HCT116 (cell line): ENCODE results near the gene TMEM176B. TPM values are rescaled to one million over a fixed set of nuclear protein-coding genes. Genes with fewer than 3 reads are reported as not detected.

Source experiments
- ATAC-seq: fragments of 200-7000 bp; cut with Tn5 transposase; 2 replicates; pipeline ENCODE4 v1.9.1; 2020; ENCODE audit warnings: mild to moderate bottlenecking, moderate library complexity
- BruUV-seq: library from RNA; stranded (reverse); fragments of 400-500 nt; replicated peaks from 2 replicates; lab custom pipeline; 2021; lab: Mats Ljungman, UMichigan
- CTCF ChIA-PET: fragments of 300-600 bp; sonication (Branson Sonifier 250); formaldehyde crosslinking; loops from one replicate; lab custom pipeline; 2021; ENCODE audit warnings: antibody characterized with exemption; lab: Charles Lee
- POLR2A ChIA-PET: fragments of 300-600, 350-600 bp; sonication (Branson Sonifier 250); formaldehyde crosslinking; loops from one replicate; lab custom pipeline; 2021; ENCODE audit warnings: antibody characterized with exemption; lab: Charles Lee
- RAD21 ChIA-PET, 2 experiments: fragments of 300-600 bp; sonication (Branson Sonifier 250); formaldehyde crosslinking; loops; one replicate each; lab custom pipeline; 2023; ENCODE audit warnings: low total read pairs in 2 of 2; ENCODE audit not compliant: uncharacterized antibody in 2 of 2, unreplicated experiment in 2 of 2, low non-redundant PET in 1 of 2; lab: Charles Lee
- DNase-seq: peaks from one replicate; pipeline ENCODE4 v3.0.0-alpha.2; 2010; ENCODE audit warnings: low read depth, low spot score
- H2AFZ ChIP-seq: fragments of 200-600 bp; shearing (Covaris generic), sonication (generic); 2 replicates; pipeline ENCODE4 v1.6.1; 2017; ENCODE audit warnings: low read depth, mixed run types, mixed read lengths, antibody characterized with exemption, low read length; ENCODE audit not compliant: poor library complexity, severe bottlenecking
- H3K27ac ChIP-seq: 2 replicates; pipeline ENCODE4 v1.5.1; 2012; ENCODE audit warnings: low read depth, low read length
- H3K27me3 ChIP-seq: fragments of 200-600 bp; sonication (generic); 2 replicates; pipeline ENCODE4 v1.6.1; 2016; ENCODE audit warnings: mixed run types, low read length, mixed read lengths; ENCODE audit not compliant: insufficient read depth
- H3K36me3 ChIP-seq, 2 experiments: fragments of 200-500 bp in 1 of 2; fragments of 200-600 bp in 1 of 2; sonication (Bioruptor generic) in 1 of 2; sonication (generic) in 1 of 2; 2 replicates each; pipeline versions ENCODE4 v1.5.1 to v1.6.1; 2014 to 2016; ENCODE audit warnings: low read length in 2 of 2, inconsistent platforms in 1 of 2, mixed read lengths in 1 of 2, mixed run types in 1 of 2; ENCODE audit not compliant: insufficient read depth in 2 of 2, control insufficient read depth in 1 of 2
- H3K4me1 ChIP-seq, 2 experiments: fragments of 200-600 bp in 1 of 2; sonication (generic) in 1 of 2; 2 replicates each; pipeline versions ENCODE4 v1.5.1 to v1.6.1; 2012 to 2017; ENCODE audit warnings: low read length in 2 of 2, inconsistent platforms in 1 of 2, mild to moderate bottlenecking in 1 of 2, mixed read lengths in 1 of 2, mixed run types in 1 of 2, moderate library complexity in 1 of 2; ENCODE audit not compliant: insufficient read depth in 2 of 2, control insufficient read depth in 1 of 2
- H3K4me2 ChIP-seq: fragments of 200-600 bp; sonication (generic); 2 replicates; pipeline ENCODE4 v1.6.1; 2017; ENCODE audit warnings: mixed run types, low read length, mixed read lengths
- H3K4me3 ChIP-seq, 2 experiments: fragments of 200-600 bp in 1 of 2; sonication (generic) in 1 of 2; replicated peaks in 1 of 2; 2 replicates each; pipeline ENCODE4 v1.5.1; 2011 to 2016; ENCODE audit warnings: low read length in 2 of 2, control low read depth in 1 of 2, low read depth in 1 of 2, mild to moderate bottlenecking in 1 of 2, mixed read lengths in 1 of 2, mixed run types in 1 of 2
- H3K79me2 ChIP-seq: fragments of 200-600 bp; sonication (generic); 2 replicates; pipeline ENCODE4 v1.6.1; 2017; ENCODE audit warnings: mild to moderate bottlenecking, mixed run types, low read length, moderate library complexity, mixed read lengths; ENCODE audit not compliant: insufficient read depth
- H3K9ac ChIP-seq: fragments of 200-600 bp; sonication (generic); 2 replicates; pipeline ENCODE4 v1.6.1; 2016; ENCODE audit warnings: low read length, mixed read lengths
- H3K9me2 ChIP-seq: fragments of 200-600 bp; sonication (generic), shearing (Covaris generic); 2 replicates; pipeline ENCODE4 v1.6.1; 2017; ENCODE audit warnings: mixed run types, mild to moderate bottlenecking, moderate library complexity; ENCODE audit not compliant: insufficient read depth
- H3K9me3 ChIP-seq, 2 experiments: fragments of 200-500 bp in 1 of 2; fragments of 200-600 bp in 1 of 2; sonication (Bioruptor generic) in 1 of 2; sonication (generic) in 1 of 2; 2 replicates each; pipeline ENCODE4 v1.6.1; 2014 to 2017; ENCODE audit warnings: low read length in 2 of 2, mixed read lengths in 2 of 2, inconsistent platforms in 1 of 2, low read depth in 1 of 2, mild to moderate bottlenecking in 1 of 2, mixed run types in 1 of 2, moderate library complexity in 1 of 2; ENCODE audit not compliant: control insufficient read depth in 1 of 2, insufficient read depth in 1 of 2
- H4K20me1 ChIP-seq: fragments of 200-600 bp; sonication (generic), shearing (Covaris generic); 2 replicates; pipeline ENCODE4 v1.6.1; 2017; ENCODE audit warnings: mixed run types, mild to moderate bottlenecking, moderate library complexity; ENCODE audit not compliant: insufficient read depth
- CEBPB ChIP-seq: IDR thresholded peaks from 2 replicates; pipeline ENCODE4 v1.6.1; 2012; ENCODE audit warnings: low read depth
- EZH2 ChIP-seq: fragments of 200-600 bp; sonication (generic); IDR thresholded peaks from 2 replicates; pipeline ENCODE4 v1.6.1; 2017; ENCODE audit warnings: antibody characterized with exemption, mixed run types
- FOSL1 ChIP-seq: IDR thresholded peaks from 2 replicates; pipeline ENCODE4 v1.6.1; 2012; ENCODE audit warnings: low read depth
- MAX ChIP-seq: IDR thresholded peaks from 2 replicates; pipeline ENCODE4 v1.6.1; 2012
- POLR2A ChIP-seq: IDR thresholded peaks from 2 replicates; pipeline ENCODE4 v1.7.0; 2011; ENCODE audit warnings: borderline replicate concordance; ENCODE audit not compliant: insufficient read depth, insufficient read length; ENCODE audit errors: extremely low read depth
- RAD21 ChIP-seq: IDR thresholded peaks from 2 replicates; pipeline ENCODE4 v1.6.1; 2012; ENCODE audit warnings: low read depth, mild to moderate bottlenecking
- SIN3A ChIP-seq: IDR thresholded peaks from 2 replicates; pipeline ENCODE4 v1.6.1; 2012; ENCODE audit warnings: low read depth
- SP1 ChIP-seq: IDR thresholded peaks from 2 replicates; pipeline ENCODE4 v1.6.1; 2012; ENCODE audit warnings: low read depth
- SRF ChIP-seq: IDR thresholded peaks from 2 replicates; pipeline ENCODE4 v1.6.1; 2012; ENCODE audit warnings: low read depth
- YY1 ChIP-seq: IDR thresholded peaks from 2 replicates; pipeline ENCODE4 v1.6.1; 2011; ENCODE audit warnings: low read length, low read depth, moderate library complexity, mild to moderate bottlenecking; ENCODE audit not compliant: insufficient replicate concordance; ENCODE audit errors: extremely low read depth
- ZFX ChIP-seq: fragments of 450-650 bp; IDR thresholded peaks from 2 replicates; pipeline ENCODE4 v1.6.1; 2017
- ZNF274 ChIP-seq: fragments of 200-500 bp; sonication (Bioruptor generic); IDR thresholded peaks from 2 replicates; pipeline ENCODE4 v1.6.1; 2014; ENCODE audit warnings: mild to moderate bottlenecking, low read depth, low read length, inconsistent platforms
- intact Hi-C: fragments of 100-400 bp; cut with micrococcal nuclease; formaldehyde crosslinking; loops from 2 replicates; pipeline ENCODE4 v1.10.0; 2022
- total RNA-seq: library from RNA; stranded (reverse); gene quantifications from one replicate; pipeline ENCODE4 v1.2.1, GENCODE V29; 2021; ENCODE audit not compliant: unreplicated experiment
- TF ChIP-seq, protein P1 (sequence below), 3 experiments: fragments of 200-600 bp in 1 of 3; sonication (generic) in 1 of 3; IDR thresholded peaks in 2 of 3; conservative IDR thresholded peaks in 1 of 3; 2 replicates each; pipeline ENCODE4 v1.5.1; 2012 to 2017; ENCODE audit warnings: low read depth in 2 of 3, low read length in 2 of 3, antibody characterized with exemption in 1 of 3, borderline replicate concordance in 1 of 3, control low read depth in 1 of 3, mild to moderate bottlenecking in 1 of 3, mixed read lengths in 1 of 3, mixed run types in 1 of 3, moderate library complexity in 1 of 3; ENCODE audit not compliant: insufficient read depth in 1 of 3

Gene TMEM176B
- total RNA-seq, 1 experiment from 2014 or later, result 0.42 TPM

DNA sequence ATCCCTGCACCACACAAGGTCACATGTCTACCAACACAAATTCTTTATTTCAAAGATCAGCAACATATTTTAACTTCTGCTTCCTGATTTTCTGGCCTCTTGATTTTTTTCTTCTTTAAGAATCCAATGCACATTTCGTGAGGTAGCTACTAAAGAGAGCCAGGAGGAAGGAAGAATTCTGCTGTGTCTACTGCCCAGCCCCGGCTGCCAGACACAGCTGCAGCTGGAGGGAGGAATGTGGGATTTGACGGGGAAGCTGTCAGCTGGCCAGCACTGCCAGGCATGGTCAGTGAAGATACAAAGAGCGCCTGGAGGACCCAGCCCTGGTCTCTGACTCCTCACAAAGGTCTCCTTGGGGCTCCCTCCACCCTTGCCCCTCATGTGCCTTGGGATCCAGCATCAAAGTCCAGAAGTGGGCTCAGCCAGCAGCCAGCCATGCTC is 45.3 kb upstream of the TMEM176B start (continued):
- TF ChIP-seq, protein P1, sequence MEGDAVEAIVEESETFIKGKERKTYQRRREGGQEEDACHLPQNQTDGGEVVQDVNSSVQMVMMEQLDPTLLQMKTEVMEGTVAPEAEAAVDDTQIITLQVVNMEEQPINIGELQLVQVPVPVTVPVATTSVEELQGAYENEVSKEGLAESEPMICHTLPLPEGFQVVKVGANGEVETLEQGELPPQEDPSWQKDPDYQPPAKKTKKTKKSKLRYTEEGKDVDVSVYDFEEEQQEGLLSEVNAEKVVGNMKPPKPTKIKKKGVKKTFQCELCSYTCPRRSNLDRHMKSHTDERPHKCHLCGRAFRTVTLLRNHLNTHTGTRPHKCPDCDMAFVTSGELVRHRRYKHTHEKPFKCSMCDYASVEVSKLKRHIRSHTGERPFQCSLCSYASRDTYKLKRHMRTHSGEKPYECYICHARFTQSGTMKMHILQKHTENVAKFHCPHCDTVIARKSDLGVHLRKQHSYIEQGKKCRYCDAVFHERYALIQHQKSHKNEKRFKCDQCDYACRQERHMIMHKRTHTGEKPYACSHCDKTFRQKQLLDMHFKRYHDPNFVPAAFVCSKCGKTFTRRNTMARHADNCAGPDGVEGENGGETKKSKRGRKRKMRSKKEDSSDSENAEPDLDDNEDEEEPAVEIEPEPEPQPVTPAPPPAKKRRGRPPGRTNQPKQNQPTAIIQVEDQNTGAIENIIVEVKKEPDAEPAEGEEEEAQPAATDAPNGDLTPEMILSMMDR (IDR thresholded peaks at IDR 0.05 in 2 of 3, conservative IDR thresholded peaks at IDR 0.05 in 1 of 3; ENCODE audit: borderline replicate concordance in 1 of 3, insufficient read depth in 1 of 3, low read depth in 2 of 3, low read length in 2 of 3), result no peak
- no peak for TF ChIP-seq MAX

GRCh38 chr7:150842716-150843115 is 42.6 kb upstream of the TMEM176B start:
- ATAC-seq, result no peak

GRCh38 chr7:150842018-150842417 is 41.9 kb upstream of the TMEM176B start:
- Histone ChIP-seq H3K79me2 (no peaks in the 10 kb centered on the region), H3K36me3 (no peaks in the 10 kb centered on the region), H3K9me3 (no peaks in the 10 kb centered on the region), H3K4me2 (no peak overlapping the region), H3K27ac (no peak overlapping the region), H3K4me3 (no peak overlapping the region), H2AFZ (no peak overlapping the region), H3K27me3 (peaks cover 15% of the 10 kb centered on the region), H3K4me1 (no peaks in the 10 kb centered on the region), H3K9ac (no peak overlapping the region), H3K9me2 (no peaks in the 10 kb centered on the region), H4K20me1 (no peaks in the 10 kb centered on the region)
- no TSS peak for BruUV-seq
- RAD21 ChIA-PET, result no interaction called here
- CTCF ChIA-PET, result no interaction called here
- no peak for DNase-seq
- intact Hi-C loops, result no loop called here
- POLR2A ChIA-PET, result no interaction called here
- ATAC-seq, result no peak
- TF ChIP-seq, protein P1 (IDR thresholded peaks at IDR 0.05 in 2 of 3, conservative IDR thresholded peaks at IDR 0.05 in 1 of 3; ENCODE audit: borderline replicate concordance in 1 of 3, insufficient read depth in 1 of 3, low read depth in 2 of 3, low read length in 2 of 3), result no peak
- TF ChIP-seq MAX (no peak), EZH2 (no peak), FOSL1 (no peak), ZNF274 (no peak), YY1 (no peak), SRF (no peak), ZFX (no peak), RAD21 (no peak)

More at GRCh38 chr7:150842716-150843115, 42.6 kb upstream of the TMEM176B start:
- H3K9ac ChIP-seq, result no peak overlapping the region
- TF ChIP-seq CEBPB (no peak), SP1 (no peak), POLR2A (no peak), RAD21 (no peak), EZH2 (no peak), ZNF274 (no peak), SIN3A (no peak)
- TF ChIP-seq, all 23 proteins: peak for 0
- no peaks in the 10 kb centered on the region for H3K4me1 ChIP-seq
- no peak for DNase-seq
- BruUV-seq, result no TSS peak
- no peaks in the 10 kb centered on the region for H4K20me1 ChIP-seq
- POLR2A ChIA-PET, result no interaction called here
- H2AFZ ChIP-seq, result no peak overlapping the region
- no peak overlapping the region for H3K27ac ChIP-seq
- intact Hi-C loops, result no loop called here
- no peak overlapping the region for H3K4me3 ChIP-seq
- RAD21 ChIA-PET, result no interaction called here
- no peaks in the 10 kb centered on the region for H3K9me3 ChIP-seq
- H3K36me3 ChIP-seq, result no peaks in the 10 kb centered on the region
- H3K79me2 ChIP-seq, result no peaks in the 10 kb centered on the region
- no peaks in the 10 kb centered on the region for H3K9me2 ChIP-seq
- CTCF ChIA-PET, result no interaction called here
- no peak overlapping the region for H3K4me2 ChIP-seq
- peaks cover 14% of the 10 kb centered on the region for H3K27me3 ChIP-seq
